Measurements from ENCODE around the gene ZBBX. TPM values are rescaled to one million over a fixed set of nuclear protein-coding genes. Genes with fewer than 3 reads are reported as not detected.

ZBBX gene
- total and polyA plus RNA-seq, 9 of the 15 experiments (the other 6 are each of a cell fraction or from before 2014, with no cell fraction given), result not detected

DNA sequence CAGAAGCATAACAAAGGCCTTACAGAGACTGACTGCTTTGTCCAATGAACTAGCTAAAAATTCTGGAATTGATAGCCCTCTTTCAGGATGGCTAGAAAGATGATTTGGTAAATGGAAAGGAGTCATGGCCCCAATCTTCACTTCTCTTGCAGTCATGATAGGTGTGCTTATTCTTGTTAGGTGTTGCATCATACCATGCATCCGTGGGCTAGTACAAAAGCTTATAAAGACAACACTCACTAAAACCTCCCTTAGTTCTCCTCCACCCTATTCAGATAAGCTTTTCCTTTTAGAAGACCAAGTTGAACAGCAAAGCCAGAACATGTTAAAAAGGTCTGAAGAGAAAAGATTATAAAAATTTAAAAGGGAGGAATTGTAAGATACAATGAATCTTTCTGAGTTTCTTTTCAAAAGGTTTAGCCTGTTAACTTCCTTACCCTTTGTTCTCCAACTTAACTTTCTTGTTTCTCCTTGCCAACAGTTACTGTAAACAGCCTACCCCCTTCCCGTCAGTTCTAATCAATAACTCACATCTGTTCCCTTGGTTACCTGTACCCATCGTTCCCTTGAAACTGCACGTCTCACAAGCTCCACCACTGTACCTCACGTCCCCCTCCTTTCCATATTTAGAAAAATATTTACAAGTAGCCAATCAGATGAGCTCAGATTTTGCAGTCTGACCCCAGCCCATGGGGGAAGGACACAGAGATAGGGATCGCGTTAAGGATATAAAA, 105.8 kb downstream of the ZBBX start:
- FAIRE-seq, result no peak
- no TSS peak for BruUV-seq (replicated peaks)
- ChIA-PET CTCF (ENCODE audit: low intra/inter-chr PET ratio) (no interaction called here), POLR2A (no interaction called here)
- Histone ChIP-seq H3K9ac (ENCODE audit: insufficient read depth in 1 of 2, low read depth in 2 of 2, low read length in 2 of 2) (no peak overlapping the region), H3K79me2 (ENCODE audit: control insufficient read depth, insufficient read depth, low read length) (no peaks in the 10 kb centered on the region), H3K9me1 (ENCODE audit: control insufficient read depth, insufficient read depth, low read length) (no peaks in the 10 kb centered on the region), H3K27ac (ENCODE audit: extremely low read depth, low read depth, low read length) (no peak overlapping the region), H2AFZ (ENCODE audit: low read depth, low read length) (no peak overlapping the region), H3K4me3 (no peak overlapping the region), H3K27me3 (ENCODE audit: control insufficient read depth in 2 of 2, insufficient read depth in 2 of 2, low read length in 2 of 2) (no peaks in the 10 kb centered on the region), H3K36me3 (ENCODE audit: control insufficient read depth, insufficient read depth, low read length) (no peaks in the 10 kb centered on the region), H4K20me1 (replicated peaks; ENCODE audit: control insufficient read depth, insufficient read depth, low read length) (no peaks in the 10 kb centered on the region), H3K9me3 (replicated peaks; ENCODE audit: control insufficient read depth, insufficient read depth, low read depth, low read length) (no peaks in the 10 kb centered on the region; the same call in 1 of the 2 replicates), H3K4me1 (replicated peaks in 1 of 2; ENCODE audit: control insufficient read depth in 2 of 2, insufficient read depth in 2 of 2, low read length in 2 of 2) (no peaks in the 10 kb centered on the region), H3K4me2 (ENCODE audit: insufficient read depth, low read length) (no peak overlapping the region)
- ATAC-seq, result no peak
- intact Hi-C loops (cut with micrococcal nuclease) (no loop called here), in situ Hi-C loops (cut with MboI) (no loop called here)
- WGBS (ENCODE audit: insufficient coverage, low coverage, missing lambda C conversion rate), result 0% methylated on average over 7 of the region's 7 CpGs
- DNase-seq (ENCODE audit: extremely low read depth in 1 of 4, low spot score in 3 of 4), result no peak
- no peak for TF ChIP-seq FOXA3 (CRISPR knock-in tag; conservative IDR thresholded peaks at IDR 0.05 in 1 of 2, IDR thresholded peaks at IDR 0.05 in 1 of 2)
- no peak for TF ChIP-seq OTX1 (CRISPR knock-in tag; IDR thresholded peaks at IDR 0.05)
- TF ChIP-seq GATAD2B (IDR thresholded peaks at IDR 0.05; ENCODE audit: borderline replicate concordance), result no peak
- TF ChIP-seq, protein P1, sequence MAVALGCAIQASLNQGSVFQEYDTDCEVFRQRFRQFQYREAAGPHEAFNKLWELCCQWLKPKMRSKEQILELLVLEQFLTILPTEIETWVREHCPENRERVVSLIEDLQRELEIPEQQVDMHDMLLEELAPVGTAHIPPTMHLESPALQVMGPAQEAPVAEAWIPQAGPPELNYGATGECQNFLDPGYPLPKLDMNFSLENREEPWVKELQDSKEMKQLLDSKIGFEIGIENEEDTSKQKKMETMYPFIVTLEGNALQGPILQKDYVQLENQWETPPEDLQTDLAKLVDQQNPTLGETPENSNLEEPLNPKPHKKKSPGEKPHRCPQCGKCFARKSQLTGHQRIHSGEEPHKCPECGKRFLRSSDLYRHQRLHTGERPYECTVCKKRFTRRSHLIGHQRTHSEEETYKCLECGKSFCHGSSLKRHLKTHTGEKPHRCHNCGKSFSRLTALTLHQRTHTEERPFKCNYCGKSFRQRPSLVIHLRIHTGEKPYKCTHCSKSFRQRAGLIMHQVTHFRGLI (CRISPR knock-in tag; IDR thresholded peaks at IDR 0.05), result no peak
- TF ChIP-seq ZNF212 (CRISPR knock-in tag; IDR thresholded peaks at IDR 0.05), result no peak
- no peak for TF ChIP-seq ZNF311 (CRISPR knock-in tag; IDR thresholded peaks at IDR 0.05)
- TF ChIP-seq, protein P2, sequence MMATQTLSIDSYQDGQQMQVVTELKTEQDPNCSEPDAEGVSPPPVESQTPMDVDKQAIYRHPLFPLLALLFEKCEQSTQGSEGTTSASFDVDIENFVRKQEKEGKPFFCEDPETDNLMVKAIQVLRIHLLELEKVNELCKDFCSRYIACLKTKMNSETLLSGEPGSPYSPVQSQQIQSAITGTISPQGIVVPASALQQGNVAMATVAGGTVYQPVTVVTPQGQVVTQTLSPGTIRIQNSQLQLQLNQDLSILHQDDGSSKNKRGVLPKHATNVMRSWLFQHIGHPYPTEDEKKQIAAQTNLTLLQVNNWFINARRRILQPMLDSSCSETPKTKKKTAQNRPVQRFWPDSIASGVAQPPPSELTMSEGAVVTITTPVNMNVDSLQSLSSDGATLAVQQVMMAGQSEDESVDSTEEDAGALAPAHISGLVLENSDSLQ (IDR thresholded peaks at IDR 0.05), result no peak
- TF ChIP-seq EWSR1 (IDR thresholded peaks at IDR 0.05; ENCODE audit: borderline replicate concordance, low read depth, partially characterized antibody), result no peak
- TF ChIP-seq ZNF584 (CRISPR knock-in tag; IDR thresholded peaks at IDR 0.05; ENCODE audit: low read depth), result no peak
- no peak for TF ChIP-seq NR1H2 (CRISPR knock-in tag; IDR thresholded peaks at IDR 0.05)
- no peak for TF ChIP-seq ZNF316 (IDR thresholded peaks at IDR 0.05)
- no peak for TF ChIP-seq PCBP2 (IDR thresholded peaks at IDR 0.05; ENCODE audit: low read depth, low read length, poor library complexity, severe bottlenecking)
- no peak for TF ChIP-seq CEBPG (CRISPR knock-in tag; IDR thresholded peaks at IDR 0.05)
- TF ChIP-seq CEBPG (tag; conservative IDR thresholded peaks at IDR 0.05 in 1 of 2, IDR thresholded peaks at IDR 0.05 in 1 of 2), result no peak
- TF ChIP-seq ZNF143 (CRISPR knock-in tag; IDR thresholded peaks at IDR 0.05), result no peak
- no peak for TF ChIP-seq STAG1 (CRISPR knock-in tag; IDR thresholded peaks at IDR 0.05; ENCODE audit: borderline replicate concordance)
- TF ChIP-seq HMG20A (CRISPR knock-in tag; conservative IDR thresholded peaks at IDR 0.05), result no peak
- TF ChIP-seq BDP1 (IDR thresholded peaks at IDR 0.05; ENCODE audit: insufficient read depth, insufficient read length), result no peak
- TF ChIP-seq GABPB1 (CRISPR knock-in tag; IDR thresholded peaks at IDR 0.05), result no peak
